Cardiac atrium fibroblast (primary cell): ENCODE data around the gene C12orf42. TPM values are rescaled to one million over a fixed set of nuclear protein-coding genes. Genes with fewer than 3 reads are reported as not detected.

Experiments used
- total RNA-seq: library from RNA; depleted of rRNA; stranded (reverse); fragments of >200 nt; gene quantifications from 2 replicates; pipeline ENCODE4 v1.2.3, GENCODE V29; 2015

C12orf42 gene
- not detected in 2 replicates for total RNA-seq

DNA sequence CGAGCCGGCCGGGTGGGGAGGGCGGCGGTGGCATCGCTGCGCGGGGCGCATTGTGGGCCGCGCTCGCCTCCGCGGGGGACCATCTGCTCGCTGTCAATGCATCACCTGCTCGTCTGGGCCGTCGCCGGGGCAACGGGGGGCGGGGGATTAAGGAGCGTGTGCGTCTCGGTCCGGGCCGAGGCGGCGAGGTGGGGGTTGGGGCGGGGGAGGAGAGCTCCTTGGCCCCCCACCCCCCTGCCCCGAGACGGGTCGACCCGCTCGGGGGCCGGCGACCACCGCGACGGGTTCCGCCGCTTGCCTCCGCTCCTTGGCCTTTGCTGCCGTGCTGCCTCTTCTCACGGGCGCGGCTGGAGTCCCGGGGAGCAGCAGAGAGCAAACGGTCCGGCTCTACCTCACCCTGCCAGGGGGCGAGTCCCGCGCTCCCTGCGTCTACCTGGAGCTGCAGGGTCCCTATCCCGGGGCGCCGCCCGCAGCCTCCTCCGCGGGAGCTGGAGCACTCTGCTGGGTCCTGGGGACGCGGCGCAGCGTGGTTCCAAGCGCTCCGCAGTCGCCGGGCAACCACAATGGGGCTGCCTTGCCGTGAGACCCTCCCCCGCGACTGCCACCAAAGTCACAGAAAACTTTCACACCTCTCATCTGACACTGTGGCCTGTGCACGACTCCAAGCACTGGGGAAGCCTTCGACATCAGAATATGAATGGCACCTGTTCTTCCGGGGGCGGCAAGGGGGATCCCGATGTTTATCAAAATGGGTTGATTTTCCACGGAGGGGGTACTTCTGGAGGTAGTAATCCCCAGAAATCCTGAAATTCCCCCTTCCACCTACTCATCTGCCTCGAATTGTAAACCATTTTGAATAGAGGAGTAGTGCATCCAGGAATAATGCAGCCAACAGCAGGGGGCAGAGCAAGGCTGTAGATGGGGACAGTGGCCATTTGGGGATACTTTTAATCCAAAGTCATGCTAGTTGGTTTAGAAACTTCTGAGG is at the start of gene C12orf42:
Gene C12orf42, minus strand, starts transcription at position 500 of the 988 bp plus-strand sequence. CDS start 17,542 bp downstream, outside the sequence.

Other genes with a start within 250 kb of the C12orf42 start
- not detected in 2 replicates for gene STAB2, start 91.3 kb upstream of the C12orf42 start, total RNA-seq